ENCODE measurements around the gene NRM. TPM values are rescaled to one million over a fixed set of nuclear protein-coding genes. Genes with fewer than 3 reads are reported as not detected.

Gene NRM
- total and polyA plus RNA-seq, 2 of the 13 experiments (the other 11 are each of a cell fraction or from before 2014, with no cell fraction given), result 12.5 to 16.0 TPM

- no peak for TF ChIP-seq ZNF646 (CRISPR knock-in tag; IDR thresholded peaks at IDR 0.05)
- TF ChIP-seq RFX1 (IDR thresholded peaks at IDR 0.05), result peak; percentile 94
- no peak for TF ChIP-seq MAZ (IDR thresholded peaks at IDR 0.05; ENCODE audit: borderline replicate concordance, low read depth, low read length)
- TF ChIP-seq MAZ (CRISPR knock-in tag; IDR thresholded peaks at IDR 0.05; ENCODE audit: low read depth), result peak; percentile 52; the same call in 1 of the 2 replicates
- TF ChIP-seq NFYB (CRISPR knock-in tag; IDR thresholded peaks at IDR 0.05), result no peak
- TF ChIP-seq ZSCAN9 (CRISPR knock-in tag; IDR thresholded peaks at IDR 0.05; ENCODE audit: borderline replicate concordance), result 0 out of 2 replicates have a peak, but pooled peaks have one; percentile 67
- TF ChIP-seq GLMP (CRISPR knock-in tag; IDR thresholded peaks at IDR 0.05; ENCODE audit: borderline replicate concordance), result no peak
- TF ChIP-seq ZFP36 (IDR thresholded peaks at IDR 0.05; ENCODE audit: borderline replicate concordance, low read depth, low read length, partially characterized antibody), result no peak
- no peak; the same call in 1 of the 2 replicates for TF ChIP-seq MYNN (CRISPR knock-in tag; IDR thresholded peaks at IDR 0.05; ENCODE audit: low read depth)
- 0 out of 2 replicates have a peak, but pooled peaks have one; percentile 43 for TF ChIP-seq TOPORS (CRISPR knock-in tag; IDR thresholded peaks at IDR 0.05)
- TF ChIP-seq ZNF430 (CRISPR knock-in tag; IDR thresholded peaks at IDR 0.05), result no peak
- no peak for TF ChIP-seq E2F5 (CRISPR knock-in tag; conservative IDR thresholded peaks at IDR 0.05)
- TF ChIP-seq HMG20B (CRISPR knock-in tag; conservative IDR thresholded peaks at IDR 0.05), result no peak; the same call in 1 of the 2 replicates
- TF ChIP-seq ZNF766 (CRISPR knock-in tag; IDR thresholded peaks at IDR 0.05; ENCODE audit: borderline replicate concordance), result peak; percentile 70; the same call in 1 of the 2 replicates
- TF ChIP-seq ZNF121 (CRISPR knock-in tag; IDR thresholded peaks at IDR 0.05), result peak; percentile 71
- no peak for TF ChIP-seq TBX3 (IDR thresholded peaks at IDR 0.05; ENCODE audit: borderline replicate concordance)
- peak; percentile 96 for TF ChIP-seq ERF (CRISPR knock-in tag; IDR thresholded peaks at IDR 0.05)
- no peak for TF ChIP-seq ZNF644 (CRISPR knock-in tag; IDR thresholded peaks at IDR 0.05; ENCODE audit: low read depth)
- peak; percentile 74 for TF ChIP-seq RFX3 (CRISPR knock-in tag; IDR thresholded peaks at IDR 0.05)
- TF ChIP-seq NRL (CRISPR knock-in tag; IDR thresholded peaks at IDR 0.05; ENCODE audit: borderline replicate concordance), result peak; percentile 94
- TF ChIP-seq ZNF569 (CRISPR knock-in tag; IDR thresholded peaks at IDR 0.05; ENCODE audit: borderline replicate concordance), result no peak
- TF ChIP-seq ZNF660 (CRISPR knock-in tag; IDR thresholded peaks at IDR 0.05; ENCODE audit: borderline replicate concordance, low read depth), result no peak
- peak; percentile 93 for TF ChIP-seq THAP11 (CRISPR knock-in tag; IDR thresholded peaks at IDR 0.05)
Measured at GRCh38 chr6:30672445-30673253, 18.1 kb downstream of the NRM start, which contains the start of gene DHX16 (continued).

Measured in HepG2 (cell line).